Measurements from ENCODE around the gene MAP2K6.

MAP2K6 gene

DNA sequence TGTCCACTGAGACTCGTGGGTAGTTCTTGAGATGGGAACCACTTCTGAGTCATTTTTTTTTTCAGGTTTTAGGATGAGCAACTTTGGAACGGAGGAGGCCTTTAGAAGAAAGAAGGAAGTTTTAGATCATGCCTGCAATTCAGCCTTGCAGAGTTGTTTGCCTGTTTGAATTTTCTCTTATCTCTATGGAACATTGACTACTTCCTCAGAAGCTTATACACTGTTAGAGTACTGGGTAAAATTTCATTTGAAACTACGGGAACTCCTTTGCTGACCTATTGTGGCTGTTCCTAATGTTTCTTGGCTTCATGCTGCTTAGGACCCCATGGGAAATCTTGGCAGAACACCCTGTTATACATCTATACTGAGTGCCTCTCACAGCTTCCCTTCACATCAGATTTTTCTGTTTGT lies 70.8 kb downstream of the MAP2K6 start:
- Histone ChIP-seq H3K27me3 (no peaks in the 10 kb centered on the region), H3K4me1 (no peaks in the 10 kb centered on the region), H3K4me3 (ENCODE audit: low read depth, low read length) (no peak overlapping the region), H3K36me3 (no peaks in the 10 kb centered on the region), H3K9me3 (no peaks in the 10 kb centered on the region)
- no peak for DNase-seq
- TF ChIP-seq CTCF (IDR thresholded peaks at IDR 0.05; ENCODE audit: low read depth, low read length), result no peak

DNA sequence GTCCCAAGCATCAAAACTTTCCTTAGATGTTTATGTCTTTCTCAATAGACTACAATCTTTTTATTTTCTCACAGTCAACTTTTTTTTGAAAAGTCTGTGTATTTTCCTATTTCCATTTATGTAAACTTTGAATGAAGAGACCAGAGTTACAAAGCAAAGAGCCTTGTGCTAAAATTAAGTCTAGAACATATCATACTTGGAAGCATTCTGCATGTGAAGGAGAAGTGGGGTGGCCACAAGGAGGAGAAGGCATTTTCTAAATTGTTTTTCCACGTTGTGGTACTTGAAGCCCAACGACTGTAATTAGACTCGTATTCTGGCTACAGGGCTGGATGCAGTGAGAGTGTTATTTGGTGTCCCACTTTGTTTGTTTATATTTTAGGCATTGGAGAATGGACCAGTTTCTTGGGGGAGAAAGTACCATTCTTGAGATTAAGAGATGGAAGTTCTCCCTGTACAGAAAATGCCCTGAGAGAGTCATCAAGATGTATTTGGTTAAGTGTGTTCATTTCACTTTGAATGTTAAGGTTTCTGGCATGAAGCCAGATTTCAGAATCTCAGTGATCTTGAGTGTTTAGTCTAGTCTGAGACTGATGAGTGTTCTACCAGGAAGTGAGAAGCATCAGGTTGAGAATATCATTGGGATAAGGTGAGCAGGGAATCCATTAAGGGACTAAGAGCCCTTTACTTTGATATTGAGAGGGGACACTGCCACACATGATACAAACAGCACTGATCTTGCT lies 71.6 kb downstream of the MAP2K6 start:
- no peaks in the 10 kb centered on the region for H3K36me3 ChIP-seq
- DNase-seq, result no peak
- H3K9me3 ChIP-seq, result no peaks in the 10 kb centered on the region
- H3K4me3 ChIP-seq (ENCODE audit: low read depth, low read length), result no peak overlapping the region
- no peaks in the 10 kb centered on the region for H3K27me3 ChIP-seq
- H3K4me1 ChIP-seq, result no peaks in the 10 kb centered on the region
- TF ChIP-seq CTCF (IDR thresholded peaks at IDR 0.05; ENCODE audit: low read depth, low read length), result no peak

- no peak overlapping the region for H3K4me3 ChIP-seq (ENCODE audit: low read depth, low read length)
- H3K4me1 ChIP-seq, result no peaks in the 10 kb centered on the region
- DNase-seq, result no peak
- H3K36me3 ChIP-seq, result no peaks in the 10 kb centered on the region
- no peaks in the 10 kb centered on the region for H3K27me3 ChIP-seq
- H3K9me3 ChIP-seq, result no peaks in the 10 kb centered on the region
- TF ChIP-seq CTCF (IDR thresholded peaks at IDR 0.05; ENCODE audit: low read depth, low read length), result no peak
These were observed 72.5 kb downstream of the MAP2K6 start for GRCh38 chr17:69486779-69487637.

GRCh38 chr17:69489313-69489712 lies 74.8 kb downstream of the MAP2K6 start:
- no peak for TF ChIP-seq CTCF (IDR thresholded peaks at IDR 0.05; ENCODE audit: low read depth, low read length)
- H3K36me3 ChIP-seq, result no peaks in the 10 kb centered on the region
- DNase-seq, result no peak

DNA sequence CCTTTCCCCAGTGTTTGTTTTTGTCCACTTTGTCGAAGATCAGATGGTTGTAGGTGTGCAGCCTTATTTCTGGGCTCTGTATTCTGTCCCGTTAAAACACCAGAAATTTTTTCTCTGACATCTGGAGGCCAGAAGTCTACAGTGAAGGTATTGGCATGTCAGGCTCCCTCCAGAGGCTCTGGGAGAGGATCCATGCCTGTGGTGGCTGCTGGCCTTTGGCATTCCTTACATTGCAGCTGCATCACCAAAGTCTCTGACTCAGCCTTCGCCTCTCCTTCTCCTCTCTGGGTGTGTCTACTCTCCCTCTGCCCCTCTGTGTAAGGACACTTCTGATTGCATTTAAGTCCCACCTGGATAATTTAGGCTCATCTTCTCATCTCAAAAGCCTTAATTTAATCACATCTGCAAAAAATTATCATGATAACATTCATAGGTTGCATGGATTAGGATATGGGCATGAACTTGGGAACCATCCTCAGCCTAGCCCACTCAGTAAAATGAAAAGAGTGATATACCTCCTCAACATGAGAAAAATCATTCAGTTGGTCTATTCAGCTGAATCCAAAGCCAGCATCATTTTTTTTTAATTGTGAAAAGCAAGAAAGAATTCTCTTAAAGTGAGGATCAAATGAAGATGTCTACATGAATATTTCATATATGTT lies 78.0 kb downstream of the MAP2K6 start:
- no peaks in the 10 kb centered on the region for H3K36me3 ChIP-seq
- no peaks in the 10 kb centered on the region for H3K4me1 ChIP-seq
- no peak for DNase-seq
- no peaks in the 10 kb centered on the region for H3K9me3 ChIP-seq
- H3K4me3 ChIP-seq (ENCODE audit: low read depth, low read length), result no peak overlapping the region
- H3K27me3 ChIP-seq, result no peaks in the 10 kb centered on the region
- TF ChIP-seq CTCF (IDR thresholded peaks at IDR 0.05; ENCODE audit: low read depth, low read length), result no peak

More at GRCh38 chr17:69489313-69489712, 74.8 kb downstream of the MAP2K6 start:
- Histone ChIP-seq H3K4me1 (no peaks in the 10 kb centered on the region), H3K4me3 (ENCODE audit: low read depth, low read length) (no peak overlapping the region), H3K9me3 (no peaks in the 10 kb centered on the region), H3K27me3 (no peaks in the 10 kb centered on the region)
